Measurements from ENCODE around the gene TAPT1.
"Not testable (repeated sequence)": the region's sequence is repeated elsewhere in the genome, so short reads cannot be mapped to it uniquely, and the experiment has no call there.

Gene TAPT1

GRCh38 chr4:16213121-16213520 lies 13.2 kb downstream of the TAPT1 start:
- no peak for DNase-seq (ENCODE audit: low spot score)

- no peak for DNase-seq (ENCODE audit: low spot score)
Observed at GRCh38 chr4:16212138-16212782, 14.0 kb downstream of the TAPT1 start.

DNA sequence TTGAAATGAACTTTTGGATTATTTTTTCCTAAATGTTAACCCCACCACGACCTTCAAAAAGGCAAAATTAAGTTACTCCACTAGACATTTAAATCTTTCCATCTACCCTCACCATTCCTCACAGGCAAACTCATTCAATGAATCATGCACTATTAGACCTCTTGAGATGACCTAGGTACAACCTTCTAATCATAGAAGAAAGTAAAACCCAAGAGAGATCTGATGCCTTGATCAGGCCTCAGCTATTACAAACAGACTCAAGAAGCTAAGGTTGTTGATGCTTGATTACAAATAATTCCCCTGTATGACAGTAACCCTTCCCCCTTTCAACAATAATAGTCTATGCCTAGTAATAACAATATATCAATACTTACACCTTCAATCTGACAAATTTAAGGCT lies 18.9 kb downstream of the TAPT1 start:
- DNase-seq (ENCODE audit: low spot score), result no peak

DNA sequence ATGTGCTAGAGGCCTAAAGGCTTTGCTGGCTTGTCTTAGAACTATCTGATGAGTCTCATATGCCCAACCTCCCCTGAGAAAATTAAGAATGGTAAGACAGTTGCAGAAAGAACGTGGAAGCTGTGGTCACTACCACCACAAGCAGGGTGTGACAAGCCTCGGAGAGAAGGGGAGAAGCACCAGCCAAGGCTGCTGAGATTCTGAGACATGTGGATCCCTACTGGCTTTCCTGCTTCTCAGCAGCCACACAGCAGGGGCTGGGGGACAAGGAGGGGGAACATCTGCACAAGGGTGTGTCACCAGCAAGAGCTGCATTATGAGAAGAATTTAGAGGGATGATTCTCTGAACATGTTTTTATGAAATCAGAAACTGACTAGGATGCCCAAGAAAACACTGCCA lies 19.4 kb downstream of the TAPT1 start:
- DNase-seq (ENCODE audit: low spot score), result no peak

DNA sequence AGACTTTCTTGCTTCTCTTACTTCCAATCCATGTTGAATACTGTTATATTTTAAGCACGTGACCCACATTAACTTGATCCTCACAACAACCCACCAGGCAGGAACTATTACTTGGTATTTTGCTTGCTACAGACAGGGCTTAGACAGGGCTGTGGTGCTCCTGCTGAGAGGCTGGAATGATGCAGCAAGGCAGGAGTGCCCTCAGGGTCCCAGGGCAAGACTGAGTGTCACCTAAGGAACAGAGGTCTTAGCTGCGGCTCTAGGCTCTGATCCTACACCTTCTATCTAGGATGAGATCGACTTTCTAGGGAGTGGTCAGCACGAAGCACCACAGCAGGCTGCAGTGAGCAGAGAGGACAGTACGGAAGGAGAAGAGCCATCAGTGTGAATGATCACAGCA lies 20.0 kb downstream of the TAPT1 start:
- DNase-seq (ENCODE audit: low spot score), result no peak

DNA sequence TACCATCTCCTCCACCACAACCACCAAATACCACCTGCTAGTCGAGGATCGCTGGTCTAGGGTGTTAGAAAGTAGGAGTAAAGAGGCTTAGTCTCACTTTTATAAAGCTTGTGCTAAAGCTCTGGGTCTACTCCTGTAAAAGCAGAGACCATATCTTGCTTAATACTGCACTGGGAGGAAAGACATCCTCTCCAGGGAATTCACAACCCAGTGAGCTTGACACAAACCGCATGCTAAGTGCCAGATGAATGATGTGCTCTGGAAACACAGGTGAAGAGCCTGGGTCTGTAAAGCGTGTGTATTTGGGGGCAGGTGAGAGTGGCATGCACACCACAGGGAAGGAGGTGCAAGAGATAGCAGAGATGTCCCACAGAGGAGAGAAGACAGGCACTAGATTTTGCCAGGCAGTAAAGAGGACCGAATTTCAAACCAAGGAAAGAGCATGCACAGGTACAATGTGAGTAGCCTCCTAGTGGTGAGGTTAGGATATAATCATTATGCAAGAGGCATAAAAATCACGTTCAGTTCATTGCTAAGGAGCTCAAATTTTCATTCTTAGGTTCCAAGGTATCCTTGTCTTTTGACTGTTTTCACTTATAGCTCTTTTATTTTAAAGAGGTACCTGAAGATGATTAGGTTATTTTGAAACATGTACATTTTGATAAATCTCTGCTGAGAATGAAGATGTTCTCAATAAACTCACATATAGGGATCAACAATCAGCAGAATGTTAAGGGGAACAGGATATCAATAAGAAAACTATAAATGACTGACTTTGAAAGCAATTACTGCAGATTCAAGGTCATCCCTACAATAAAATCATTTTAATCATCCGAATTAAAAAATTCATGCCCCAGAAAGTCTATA lies 20.7 kb downstream of the TAPT1 start:
- DNase-seq (ENCODE audit: low spot score), result no peak

DNA sequence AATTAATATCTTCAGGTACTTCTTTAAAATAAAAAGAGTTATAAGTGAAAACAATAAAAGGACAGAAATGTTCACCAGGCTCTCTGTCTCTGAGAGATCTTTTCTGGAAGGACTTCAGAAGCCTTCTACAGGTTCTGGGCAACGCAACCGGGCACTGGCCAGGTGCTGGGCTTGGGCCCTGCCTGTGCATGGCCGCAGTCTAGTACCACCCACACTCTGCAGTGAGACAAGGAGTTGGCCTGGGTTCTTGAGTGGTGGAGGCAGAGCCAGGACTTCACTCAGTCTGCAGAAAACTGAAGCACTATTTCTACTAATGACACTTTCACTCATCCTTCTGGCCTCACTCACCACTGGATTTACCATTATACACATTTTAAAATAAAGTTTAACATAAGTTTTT lies 21.8 kb downstream of the TAPT1 start:
- DNase-seq (ENCODE audit: low spot score), result no peak

- DNase-seq (ENCODE audit: low spot score), result no peak
Observed at GRCh38 chr4:16203083-16203482, 23.2 kb downstream of the TAPT1 start.

DNA sequence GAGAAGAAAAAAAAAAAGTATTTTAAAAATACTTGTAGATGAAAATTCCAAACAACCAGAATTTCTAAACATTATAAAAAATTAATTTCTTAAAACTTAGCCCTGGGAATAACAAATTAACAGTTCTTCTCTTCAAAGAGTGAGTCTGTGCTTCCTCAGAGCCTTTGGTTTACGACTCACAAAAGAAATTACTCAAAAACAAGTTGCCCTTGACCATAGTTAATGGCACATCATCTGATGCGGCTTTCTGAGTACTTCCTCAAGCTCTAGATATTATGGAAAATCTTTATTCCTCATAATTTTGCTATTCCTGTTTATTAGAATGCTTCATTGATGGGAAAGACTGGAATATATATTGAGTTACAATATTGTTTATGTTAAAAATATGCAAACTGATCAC lies 23.7 kb downstream of the TAPT1 start:
- no peak for DNase-seq (ENCODE audit: low spot score)

DNA sequence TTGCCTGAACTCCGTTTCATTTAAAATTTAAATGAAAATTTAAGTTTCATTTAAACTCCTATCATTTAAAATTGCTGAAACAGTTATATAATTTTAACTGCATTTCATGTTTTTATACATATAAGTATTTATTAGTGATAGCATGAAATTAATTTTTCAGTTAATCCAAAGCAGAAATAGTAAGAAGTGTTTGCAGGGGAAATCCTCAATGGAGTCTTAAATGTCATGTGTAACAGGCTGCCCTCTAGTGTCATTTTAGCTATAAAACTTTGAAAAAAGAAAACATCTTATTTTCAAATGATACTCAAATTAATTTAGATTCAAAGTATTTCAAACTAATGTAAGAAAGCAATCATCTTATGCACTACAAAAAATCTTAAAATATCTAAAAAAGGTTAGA lies 27.2 kb downstream of the TAPT1 start:
- DNase-seq (ENCODE audit: low spot score), result no peak

- no peak for DNase-seq (ENCODE audit: low spot score)
Observed at GRCh38 chr4:16197876-16198665, 28.2 kb downstream of the TAPT1 start.

DNA sequence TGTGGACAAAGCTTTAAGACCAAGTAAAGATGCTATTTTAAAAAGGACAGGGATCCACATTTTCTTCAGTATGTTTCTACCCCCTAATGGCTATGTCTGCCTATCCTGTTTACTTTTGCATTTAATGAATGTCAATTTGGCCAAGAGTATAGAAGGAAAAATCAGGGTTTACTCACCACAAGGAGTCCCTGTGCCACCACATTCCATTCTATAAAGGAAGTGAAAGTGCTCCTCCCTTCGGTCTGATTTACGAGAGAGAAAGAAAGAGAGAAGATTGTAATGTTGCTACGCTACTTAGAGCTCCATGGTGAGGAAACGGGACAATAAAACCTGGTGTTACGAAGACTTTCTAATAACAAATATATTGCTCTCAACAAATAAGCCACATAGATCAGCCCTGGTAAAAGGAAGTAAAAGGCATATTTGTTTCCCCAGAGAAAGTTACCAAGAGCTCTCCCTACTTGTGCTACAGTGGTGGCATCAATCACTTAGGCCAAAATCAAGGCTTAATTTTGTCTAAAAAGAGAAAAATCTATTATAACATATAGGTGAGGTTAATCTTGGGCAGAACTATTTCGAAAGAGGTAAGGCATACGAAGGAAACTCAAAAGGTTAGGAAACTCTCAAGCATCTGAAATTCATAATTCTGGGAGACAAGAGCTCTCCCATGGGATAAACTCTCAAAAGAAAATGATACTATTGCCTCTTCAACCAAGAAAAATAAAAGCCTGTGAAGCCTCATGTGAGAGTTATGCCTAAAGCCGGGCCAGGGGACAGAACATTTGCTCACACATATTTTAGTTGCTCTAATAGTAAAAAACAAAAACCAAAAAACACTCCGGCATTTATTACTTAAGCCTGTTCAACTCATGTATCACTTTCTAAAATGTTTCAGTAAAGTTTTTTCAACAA lies 29.5 kb downstream of the TAPT1 start:
- DNase-seq (ENCODE audit: low spot score), result no peak

DNA sequence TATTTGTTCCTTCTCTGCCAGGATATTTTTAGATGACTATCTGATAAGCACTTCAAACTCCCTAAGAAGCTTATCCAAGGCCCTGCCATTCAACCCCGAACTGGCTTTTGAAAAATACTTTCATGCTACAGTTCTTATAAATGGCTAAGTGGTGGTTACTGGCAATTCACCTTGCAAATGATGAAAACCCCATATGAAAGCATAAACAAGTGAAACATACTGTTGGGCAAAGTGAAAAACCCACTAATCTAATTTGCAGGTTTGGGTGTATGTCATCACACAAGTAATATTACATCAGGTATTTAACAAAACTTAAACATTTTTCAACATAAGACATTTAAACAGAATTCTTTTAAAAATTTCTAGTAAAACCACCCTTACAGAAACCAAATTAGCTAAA lies 31.1 kb downstream of the TAPT1 start:
- DNase-seq (ENCODE audit: low spot score), result no peak

DNA sequence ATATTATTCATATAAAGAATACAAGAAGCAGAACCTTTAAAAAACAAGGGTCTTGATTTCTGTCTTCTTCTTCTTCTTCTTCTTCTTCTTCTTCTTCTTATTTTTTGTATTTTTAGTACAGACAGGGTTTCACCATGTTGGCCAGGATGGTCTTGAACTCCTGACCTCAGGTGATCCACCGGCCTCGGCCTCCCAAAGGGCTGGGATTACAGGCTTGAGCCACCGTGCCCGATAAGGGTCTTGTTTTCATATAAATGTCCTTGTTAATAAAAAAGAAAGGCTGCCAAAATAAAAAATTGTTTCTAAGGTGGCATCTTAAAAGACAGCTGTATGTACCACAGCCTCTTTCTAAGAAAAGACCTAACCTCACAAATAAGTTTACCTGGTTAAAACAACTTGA lies 31.5 kb downstream of the TAPT1 start:
- DNase-seq (ENCODE audit: low spot score), result not testable (repeated sequence)

DNA sequence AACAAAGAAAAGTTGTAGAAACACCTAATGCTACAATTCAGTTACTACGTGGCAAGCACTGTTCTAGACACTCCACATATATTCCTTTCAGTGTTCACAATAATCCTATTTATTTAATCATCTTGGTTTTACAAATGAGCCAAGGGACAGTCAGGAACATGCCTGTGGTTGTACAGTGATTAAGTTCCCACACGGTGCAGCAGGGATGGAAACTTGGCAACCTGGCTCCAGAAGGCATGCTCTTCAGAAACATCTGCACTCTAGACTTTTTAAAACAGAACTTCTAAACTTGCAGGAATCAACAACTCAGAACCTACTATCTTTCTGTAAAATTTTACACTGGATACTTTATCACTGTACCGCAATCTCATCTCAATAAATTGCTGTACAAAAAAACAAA lies 32.1 kb downstream of the TAPT1 start:
- no peak for DNase-seq (ENCODE audit: low spot score)

- no peak for DNase-seq (ENCODE audit: low spot score)
Observed at GRCh38 chr4:16192631-16193518, 33.4 kb downstream of the TAPT1 start.

DNA sequence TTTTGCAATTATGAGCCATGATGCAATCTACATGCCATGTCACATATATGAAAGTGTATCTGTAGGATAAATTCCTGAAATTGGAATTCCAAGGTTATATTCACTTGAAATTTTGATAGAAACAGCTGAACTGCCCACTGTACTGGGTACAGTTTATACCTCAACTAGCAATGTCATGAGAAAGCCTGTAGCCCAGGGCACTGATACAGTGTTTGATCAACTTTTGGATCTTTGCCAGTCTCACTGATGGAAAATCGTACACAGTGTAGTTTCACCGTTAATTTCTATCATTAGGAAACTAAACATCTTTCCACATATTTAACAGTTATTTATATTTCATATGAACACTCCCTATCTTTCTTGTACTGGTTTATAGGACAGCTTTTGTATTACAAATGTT lies 34.2 kb downstream of the TAPT1 start:
- no peak for DNase-seq (ENCODE audit: low spot score)

DNA sequence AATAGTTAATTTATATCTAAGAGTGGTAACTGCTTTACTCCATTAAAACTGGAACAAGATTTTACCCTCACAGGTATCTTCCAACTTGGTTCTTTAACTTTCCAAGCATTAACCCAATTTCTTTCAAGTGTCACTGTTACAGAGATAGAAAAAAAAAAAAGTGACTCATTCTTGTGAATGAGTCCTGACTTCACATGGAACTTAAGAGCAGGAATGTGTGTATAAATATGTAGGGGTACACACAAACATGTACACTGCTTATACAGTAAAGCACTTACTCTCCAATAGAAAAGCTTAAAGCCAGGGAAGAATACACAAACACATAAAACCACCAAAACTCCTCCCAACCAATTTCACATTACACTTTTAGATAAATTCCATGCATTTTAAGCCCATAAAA lies 38.8 kb downstream of the TAPT1 start:
- DNase-seq (ENCODE audit: low spot score), result no peak

- DNase-seq (ENCODE audit: low spot score), result no peak
Observed at GRCh38 chr4:16186986-16187385, 39.3 kb downstream of the TAPT1 start.

GRCh38 chr4:16183604-16184003 lies 42.7 kb downstream of the TAPT1 start:
- no peak for DNase-seq (ENCODE audit: low spot score)

- no peak for DNase-seq (ENCODE audit: low spot score)
Observed at GRCh38 chr4:16176621-16177020, 49.6 kb downstream of the TAPT1 start.
